ENCODE results near the gene PEX14.

GRCh38 chr1:10514490-10515235, 39.9 kb downstream of the PEX14 start:
- TF ChIP-seq CREB5 (CRISPR knock-in tag; IDR thresholded peaks at IDR 0.05; ENCODE audit: low read depth) (no peak), ESRRG (CRISPR knock-in tag; IDR thresholded peaks at IDR 0.05) (no peak)

Data from SK-N-SH treated with all-trans-retinoic acid at 6 μM for 48 hours (cell line).